ENCODE results near the gene ALPK3.

ALPK3 gene

GRCh38 chr15:84847382-84847781, 30.2 kb downstream of the ALPK3 start:
- TF ChIP-seq CTCF (conservative IDR thresholded peaks at IDR 0.05) (no peak), ZFX (IDR thresholded peaks at IDR 0.05) (no peak)
- no peak overlapping the region for H3K27ac ChIP-seq

GRCh38 chr15:84852212-84852611, 35.1 kb downstream of the ALPK3 start:
- no peak overlapping the region for H3K27ac ChIP-seq
- TF ChIP-seq CTCF (conservative IDR thresholded peaks at IDR 0.05) (no peak), ZFX (IDR thresholded peaks at IDR 0.05) (no peak)

DNA sequence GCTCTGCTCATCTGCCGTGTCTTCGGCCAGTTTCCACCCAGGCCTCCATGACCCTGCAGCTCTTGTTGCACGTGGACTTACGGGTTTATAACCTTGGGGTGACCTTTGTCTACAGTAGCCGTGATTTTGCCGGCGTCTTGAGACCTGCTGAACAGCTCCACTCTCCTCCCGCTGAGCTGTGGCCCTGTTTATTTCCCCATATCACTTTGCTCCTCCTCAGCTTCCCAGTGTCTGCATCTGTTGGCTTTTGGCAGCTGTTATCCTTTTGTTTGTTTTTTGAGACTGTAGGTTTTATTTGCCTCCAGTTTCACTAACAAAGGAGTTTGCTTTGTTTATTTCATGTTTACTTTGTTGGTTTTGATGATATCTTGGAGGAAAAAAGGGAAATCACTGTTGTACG, 38.0 kb downstream of the ALPK3 start:
- peak overlapping the region; percentile 89 for H3K27ac ChIP-seq
- no peak for TF ChIP-seq CTCF (conservative IDR thresholded peaks at IDR 0.05)
- TF ChIP-seq ZFX (IDR thresholded peaks at IDR 0.05): 0 out of 2 replicates have a peak, but pooled peaks have one; percentile 26

- H3K27ac ChIP-seq: peak overlapping the region; percentile 89
- TF ChIP-seq ZFX (IDR thresholded peaks at IDR 0.05) (no peak), CTCF (conservative IDR thresholded peaks at IDR 0.05) (no peak)
Observed at GRCh38 chr15:84855765-84856164, 38.6 kb downstream of the ALPK3 start.

DNA sequence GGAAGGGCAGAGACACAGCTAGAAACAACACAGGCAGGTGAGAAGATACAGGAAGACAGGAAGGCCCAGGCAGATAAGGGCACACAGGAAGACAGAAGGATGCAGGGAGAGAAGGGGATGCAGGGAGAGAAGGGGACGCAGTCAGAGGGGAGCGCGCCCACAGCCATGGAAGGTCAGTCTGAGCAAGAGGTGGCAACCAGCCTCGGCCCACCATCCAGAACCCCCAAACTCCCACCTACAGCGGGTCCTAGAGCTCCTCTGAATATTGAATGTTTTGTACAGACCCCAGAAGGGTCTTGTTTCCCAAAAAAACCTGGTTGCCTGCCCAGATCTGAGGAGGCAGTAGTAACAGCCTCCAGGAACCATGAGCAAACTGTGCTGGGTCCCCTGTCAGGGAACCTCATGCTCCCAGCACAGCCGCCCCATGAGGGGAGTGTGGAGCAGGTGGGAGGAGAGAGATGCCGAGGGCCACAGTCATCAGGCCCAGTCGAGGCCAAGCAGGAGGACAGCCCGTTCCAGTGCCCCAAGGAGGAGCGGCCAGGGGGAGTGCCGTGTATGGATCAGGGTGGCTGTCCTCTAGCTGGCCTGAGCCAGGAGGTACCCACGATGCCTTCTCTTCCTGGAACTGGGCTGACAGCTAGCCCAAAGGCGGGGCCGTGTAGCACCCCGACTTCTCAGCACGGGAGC, 39.7 kb downstream of the ALPK3 start:
- H3K27ac ChIP-seq: peak overlapping the region; percentile 89
- TF ChIP-seq CTCF (conservative IDR thresholded peaks at IDR 0.05) (no peak), ZFX (IDR thresholded peaks at IDR 0.05) (no peak)

- no peak for TF ChIP-seq ZFX (IDR thresholded peaks at IDR 0.05)
- peak overlapping the region; percentile 89 for H3K27ac ChIP-seq
Observed at GRCh38 chr15:84857418-84858004, 40.4 kb downstream of the ALPK3 start.

DNA sequence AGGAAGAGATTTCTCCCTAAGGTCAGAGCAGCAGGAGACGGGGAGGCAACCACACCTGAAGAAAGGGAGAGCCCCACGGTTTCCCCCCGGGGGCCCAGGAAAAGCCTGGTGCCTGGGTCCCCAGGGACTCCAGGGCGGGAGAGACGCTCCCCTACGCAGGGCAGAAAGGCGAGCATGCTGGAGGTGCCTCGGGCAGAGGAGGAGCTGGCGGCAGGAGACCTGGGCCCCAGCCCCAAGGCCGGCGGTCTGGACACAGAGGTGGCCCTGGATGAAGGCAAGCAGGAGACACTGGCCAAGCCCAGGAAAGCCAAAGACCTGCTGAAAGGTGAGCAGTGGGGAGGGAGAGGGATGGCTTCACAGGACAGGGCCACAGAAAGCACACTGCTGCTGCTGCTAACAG, 41.1 kb downstream of the ALPK3 start:
- TF ChIP-seq CTCF (conservative IDR thresholded peaks at IDR 0.05) (no peak), ZFX (IDR thresholded peaks at IDR 0.05) (no peak)
- H3K27ac ChIP-seq: peak overlapping the region; percentile 89

DNA sequence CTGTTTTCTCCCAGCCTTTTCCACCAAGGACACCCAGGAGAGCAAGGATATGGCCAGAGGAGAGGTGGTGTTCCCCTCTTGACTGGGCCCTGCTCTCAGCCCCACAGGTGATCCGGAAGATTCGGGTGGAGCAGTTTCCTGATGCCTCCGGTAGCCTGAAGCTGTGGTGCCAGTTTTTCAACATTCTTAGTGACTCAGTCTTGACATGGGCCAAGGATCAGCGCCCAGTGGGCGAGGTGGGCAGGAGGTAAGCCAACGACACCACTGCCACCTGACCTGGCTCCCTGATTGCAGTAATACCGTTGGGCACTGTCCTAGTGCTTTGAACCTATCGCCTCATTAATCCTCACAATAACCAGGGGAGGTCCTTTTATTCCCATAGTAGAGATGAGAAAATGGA, 42.0 kb downstream of the ALPK3 start:
- H3K27ac ChIP-seq: peak overlapping the region; percentile 89
- TF ChIP-seq CTCF (conservative IDR thresholded peaks at IDR 0.05) (no peak), ZFX (IDR thresholded peaks at IDR 0.05) (no peak)

All from C4-2B (cell line).